OCI-LY7 (cell line): Measurements from ENCODE around the gene GOLGA5.

Experiments used
- CTCF ChIP-seq: fragments of 200-600 bp; sonication (generic); conservative IDR thresholded peaks from 2 replicates; pipeline ENCODE4 v1.5.1; 2014; ENCODE audit warnings: mild to moderate bottlenecking, antibody characterized with exemption, low read length, moderate library complexity, mixed read lengths
- EZH2phosphoT487 ChIP-seq: fragments of 200-600 bp; sonication (generic); IDR thresholded peaks from 2 replicates; pipeline ENCODE4 v1.6.1; 2018; ENCODE audit warnings: low read depth, borderline replicate concordance, mild to moderate bottlenecking, mixed run types, antibody characterized with exemption, low read length, moderate library complexity, mixed read lengths

- TF ChIP-seq CTCF (no peak), EZH2phosphoT487 (no peak)
Observed at GRCh38 chr14:92786427-92786756, 7.7 kb upstream of the GOLGA5 start.
